ENCODE results near the gene SETD2.
"Not testable (repeated sequence)": the region's sequence is repeated elsewhere in the genome, so short reads cannot be mapped to it uniquely, and the experiment has no call there.

DNA sequence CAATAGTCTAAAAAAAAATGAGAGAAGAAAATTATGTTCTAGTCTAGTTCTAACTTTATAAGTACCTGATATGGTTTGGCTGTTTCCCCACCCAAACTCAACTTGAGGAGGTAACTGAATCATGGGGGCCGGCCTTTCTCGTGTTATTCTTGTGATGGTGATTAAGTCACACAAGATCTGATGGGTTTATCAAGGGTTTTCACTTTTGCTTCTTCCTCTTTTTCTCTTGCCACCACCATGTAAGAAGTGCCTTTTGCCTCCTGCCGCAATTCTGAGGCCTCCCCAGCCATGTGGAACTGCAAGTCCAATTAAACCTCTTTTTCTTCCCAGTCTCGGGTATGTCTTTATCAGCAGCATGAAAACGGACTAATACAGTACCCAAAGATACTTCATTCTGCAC is 44.5 kb downstream of the SETD2 start:
- TF ChIP-seq, protein P1, sequence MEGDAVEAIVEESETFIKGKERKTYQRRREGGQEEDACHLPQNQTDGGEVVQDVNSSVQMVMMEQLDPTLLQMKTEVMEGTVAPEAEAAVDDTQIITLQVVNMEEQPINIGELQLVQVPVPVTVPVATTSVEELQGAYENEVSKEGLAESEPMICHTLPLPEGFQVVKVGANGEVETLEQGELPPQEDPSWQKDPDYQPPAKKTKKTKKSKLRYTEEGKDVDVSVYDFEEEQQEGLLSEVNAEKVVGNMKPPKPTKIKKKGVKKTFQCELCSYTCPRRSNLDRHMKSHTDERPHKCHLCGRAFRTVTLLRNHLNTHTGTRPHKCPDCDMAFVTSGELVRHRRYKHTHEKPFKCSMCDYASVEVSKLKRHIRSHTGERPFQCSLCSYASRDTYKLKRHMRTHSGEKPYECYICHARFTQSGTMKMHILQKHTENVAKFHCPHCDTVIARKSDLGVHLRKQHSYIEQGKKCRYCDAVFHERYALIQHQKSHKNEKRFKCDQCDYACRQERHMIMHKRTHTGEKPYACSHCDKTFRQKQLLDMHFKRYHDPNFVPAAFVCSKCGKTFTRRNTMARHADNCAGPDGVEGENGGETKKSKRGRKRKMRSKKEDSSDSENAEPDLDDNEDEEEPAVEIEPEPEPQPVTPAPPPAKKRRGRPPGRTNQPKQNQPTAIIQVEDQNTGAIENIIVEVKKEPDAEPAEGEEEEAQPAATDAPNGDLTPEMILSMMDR (conservative IDR thresholded peaks at IDR 0.05; ENCODE audit: low read depth in 2 of 2): not testable (repeated sequence)
- not testable (repeated sequence) for TF ChIP-seq POLR2AphosphoS5 (IDR thresholded peaks at IDR 0.05; ENCODE audit: low read depth); EZH2phosphoT487 (IDR thresholded peaks at IDR 0.05; ENCODE audit: unreplicated experiment); EZH2 (IDR thresholded peaks at IDR 0.05; ENCODE audit: low read depth, unreplicated experiment); CREB1 (CRISPR knock-in tag; IDR thresholded peaks at IDR 0.05; ENCODE audit: low read depth); ZNF331 (CRISPR knock-in tag; IDR thresholded peaks at IDR 0.05; ENCODE audit: low read depth); NANOG (IDR thresholded peaks at IDR 0.05; ENCODE audit: borderline replicate concordance)
- TF ChIP-seq, protein P2, sequence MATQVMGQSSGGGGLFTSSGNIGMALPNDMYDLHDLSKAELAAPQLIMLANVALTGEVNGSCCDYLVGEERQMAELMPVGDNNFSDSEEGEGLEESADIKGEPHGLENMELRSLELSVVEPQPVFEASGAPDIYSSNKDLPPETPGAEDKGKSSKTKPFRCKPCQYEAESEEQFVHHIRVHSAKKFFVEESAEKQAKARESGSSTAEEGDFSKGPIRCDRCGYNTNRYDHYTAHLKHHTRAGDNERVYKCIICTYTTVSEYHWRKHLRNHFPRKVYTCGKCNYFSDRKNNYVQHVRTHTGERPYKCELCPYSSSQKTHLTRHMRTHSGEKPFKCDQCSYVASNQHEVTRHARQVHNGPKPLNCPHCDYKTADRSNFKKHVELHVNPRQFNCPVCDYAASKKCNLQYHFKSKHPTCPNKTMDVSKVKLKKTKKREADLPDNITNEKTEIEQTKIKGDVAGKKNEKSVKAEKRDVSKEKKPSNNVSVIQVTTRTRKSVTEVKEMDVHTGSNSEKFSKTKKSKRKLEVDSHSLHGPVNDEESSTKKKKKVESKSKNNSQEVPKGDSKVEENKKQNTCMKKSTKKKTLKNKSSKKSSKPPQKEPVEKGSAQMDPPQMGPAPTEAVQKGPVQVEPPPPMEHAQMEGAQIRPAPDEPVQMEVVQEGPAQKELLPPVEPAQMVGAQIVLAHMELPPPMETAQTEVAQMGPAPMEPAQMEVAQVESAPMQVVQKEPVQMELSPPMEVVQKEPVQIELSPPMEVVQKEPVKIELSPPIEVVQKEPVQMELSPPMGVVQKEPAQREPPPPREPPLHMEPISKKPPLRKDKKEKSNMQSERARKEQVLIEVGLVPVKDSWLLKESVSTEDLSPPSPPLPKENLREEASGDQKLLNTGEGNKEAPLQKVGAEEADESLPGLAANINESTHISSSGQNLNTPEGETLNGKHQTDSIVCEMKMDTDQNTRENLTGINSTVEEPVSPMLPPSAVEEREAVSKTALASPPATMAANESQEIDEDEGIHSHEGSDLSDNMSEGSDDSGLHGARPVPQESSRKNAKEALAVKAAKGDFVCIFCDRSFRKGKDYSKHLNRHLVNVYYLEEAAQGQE (IDR thresholded peaks at IDR 0.05; ENCODE audit: unreplicated experiment): not testable (repeated sequence)

All from GM23338 (cell line).